Mammary epithelial cell (primary cell): Measurements from ENCODE around the gene IQSEC1.

Experiments
- EZH2 ChIP-seq: IDR thresholded peaks from 2 replicates; pipeline ENCODE4 v1.6.1; 2012; ENCODE audit warnings: low read length, inconsistent platforms, borderline replicate concordance
- TF ChIP-seq, protein P1 (sequence below), 2 donors: IDR thresholded peaks in 1 of 2; conservative IDR thresholded peaks in 1 of 2; 2 replicates each; pipeline ENCODE4 v1.5.1; 2011 to 2012; ENCODE audit warnings: inconsistent platforms in 2 of 2, low read length in 2 of 2, mild to moderate bottlenecking in 2 of 2, control low read depth in 1 of 2, low read depth in 1 of 2; ENCODE audit not compliant: insufficient read depth in 1 of 2; ENCODE audit errors: extremely low read depth in 1 of 2

DNA sequence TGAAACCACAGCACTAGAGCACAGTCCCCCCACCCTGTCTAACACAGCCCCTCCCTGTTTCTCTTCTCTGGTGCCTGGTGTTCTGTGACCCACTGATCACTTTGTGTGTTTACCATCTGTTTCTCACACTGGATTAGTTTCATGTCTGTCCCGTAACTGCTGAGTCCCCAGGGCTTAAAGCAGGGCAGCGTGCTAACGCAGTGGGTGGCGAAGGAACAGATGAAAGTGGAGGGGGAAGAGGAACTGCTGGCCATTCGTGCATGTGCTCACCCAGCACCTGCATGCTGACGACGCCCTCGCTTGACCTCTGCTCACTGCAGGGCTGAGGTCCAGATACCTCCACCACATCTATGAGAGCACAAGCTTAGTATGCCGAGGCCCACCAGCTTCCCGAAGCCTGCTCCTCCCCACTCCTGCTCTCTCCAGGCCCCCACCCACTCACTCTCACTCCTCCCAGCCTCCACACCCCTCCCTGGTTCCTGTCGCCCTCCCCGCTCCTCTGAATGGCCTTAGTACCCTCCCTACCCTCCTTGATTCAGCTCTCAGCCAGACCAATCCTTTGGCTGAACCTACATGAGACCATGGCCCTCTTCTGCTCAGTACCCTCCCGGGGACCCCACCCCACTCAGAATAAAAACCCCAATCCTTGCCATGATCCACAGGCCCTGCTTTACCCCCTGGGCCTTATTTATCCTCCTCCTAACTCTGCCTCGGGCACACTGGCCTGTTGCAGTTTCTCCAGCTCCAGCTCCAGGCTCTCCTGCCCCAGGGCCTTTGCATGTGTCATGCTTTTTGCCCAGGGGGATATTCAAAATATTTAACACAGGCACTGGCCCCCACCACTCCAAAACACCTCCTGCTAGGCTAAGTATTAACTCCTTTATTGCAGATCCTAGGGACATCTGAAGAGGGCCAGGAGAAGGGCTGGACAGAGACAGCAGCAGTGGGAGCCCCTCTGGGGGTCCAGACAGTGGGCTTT lies 15.1 kb upstream of the IQSEC1 start:
- TF ChIP-seq, protein P1, sequence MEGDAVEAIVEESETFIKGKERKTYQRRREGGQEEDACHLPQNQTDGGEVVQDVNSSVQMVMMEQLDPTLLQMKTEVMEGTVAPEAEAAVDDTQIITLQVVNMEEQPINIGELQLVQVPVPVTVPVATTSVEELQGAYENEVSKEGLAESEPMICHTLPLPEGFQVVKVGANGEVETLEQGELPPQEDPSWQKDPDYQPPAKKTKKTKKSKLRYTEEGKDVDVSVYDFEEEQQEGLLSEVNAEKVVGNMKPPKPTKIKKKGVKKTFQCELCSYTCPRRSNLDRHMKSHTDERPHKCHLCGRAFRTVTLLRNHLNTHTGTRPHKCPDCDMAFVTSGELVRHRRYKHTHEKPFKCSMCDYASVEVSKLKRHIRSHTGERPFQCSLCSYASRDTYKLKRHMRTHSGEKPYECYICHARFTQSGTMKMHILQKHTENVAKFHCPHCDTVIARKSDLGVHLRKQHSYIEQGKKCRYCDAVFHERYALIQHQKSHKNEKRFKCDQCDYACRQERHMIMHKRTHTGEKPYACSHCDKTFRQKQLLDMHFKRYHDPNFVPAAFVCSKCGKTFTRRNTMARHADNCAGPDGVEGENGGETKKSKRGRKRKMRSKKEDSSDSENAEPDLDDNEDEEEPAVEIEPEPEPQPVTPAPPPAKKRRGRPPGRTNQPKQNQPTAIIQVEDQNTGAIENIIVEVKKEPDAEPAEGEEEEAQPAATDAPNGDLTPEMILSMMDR (conservative IDR thresholded peaks at IDR 0.05 in 1 of 2, IDR thresholded peaks at IDR 0.05 in 1 of 2; ENCODE audit: extremely low read depth in 1 of 2, insufficient read depth in 1 of 2, low read depth in 1 of 2, low read length in 2 of 2), result no peak
- no peak for TF ChIP-seq EZH2
